H9 (cell line): ENCODE measurements around the gene BRAT1. TPM values are rescaled to one million over a fixed set of nuclear protein-coding genes. Genes with fewer than 3 reads are reported as not detected.

Experiments
- DNase-seq: peaks from one replicate; pipeline ENCODE4 v3.0.0-alpha.2; 2017
- H2AFZ ChIP-seq: one replicate; pipeline ENCODE4 v1.6.1; 2013; ENCODE audit warnings: mild to moderate bottlenecking, low read length, control low read depth, moderate library complexity
- H2AK5ac ChIP-seq: 2 replicates; pipeline ENCODE4 v1.6.1; 2013; ENCODE audit warnings: low read length, control low read depth, mixed read lengths; ENCODE audit not compliant: insufficient read length
- H2BK120ac ChIP-seq: one replicate; pipeline ENCODE4 v1.6.1; 2013; ENCODE audit warnings: low read depth, mild to moderate bottlenecking, low read length, control low read depth, inconsistent platforms; ENCODE audit not compliant: poor library complexity, severe bottlenecking
- H2BK12ac ChIP-seq: 2 replicates; pipeline ENCODE4 v1.6.1; 2013; ENCODE audit warnings: low read length, control low read depth, mixed read lengths, low read depth; ENCODE audit not compliant: insufficient read length
- H2BK15ac ChIP-seq: 2 replicates; pipeline ENCODE4 v1.6.1; 2013; ENCODE audit warnings: low read depth, low read length, control low read depth
- H2BK20ac ChIP-seq: one replicate; pipeline ENCODE4 v1.6.1; 2013; ENCODE audit warnings: low read depth, mild to moderate bottlenecking, low read length, control low read depth, inconsistent platforms; ENCODE audit not compliant: poor library complexity, severe bottlenecking
- H2BK5ac ChIP-seq: 2 replicates; pipeline ENCODE4 v1.6.1; 2013; ENCODE audit warnings: low read length, control low read depth, mixed read lengths; ENCODE audit not compliant: insufficient read length
- H3K14ac ChIP-seq: 2 replicates; pipeline ENCODE4 v1.6.1; 2013; ENCODE audit warnings: low read length, control low read depth; ENCODE audit not compliant: insufficient read depth
- H3K18ac ChIP-seq: 2 replicates; pipeline ENCODE4 v1.6.1; 2013; ENCODE audit warnings: low read depth, mild to moderate bottlenecking, mixed read lengths, low read length, control low read depth; ENCODE audit not compliant: insufficient read length
- H3K23ac ChIP-seq: 2 replicates; pipeline ENCODE4 v1.6.1; 2013; ENCODE audit warnings: low read length, control low read depth, mixed read lengths, low read depth; ENCODE audit not compliant: insufficient read length
- H3K23me2 ChIP-seq: 2 replicates; pipeline ENCODE4 v1.6.1; 2013; ENCODE audit warnings: low read depth, mild to moderate bottlenecking, mixed read lengths, low read length, control low read depth; ENCODE audit not compliant: insufficient read length, poor library complexity, severe bottlenecking
- H3K27ac ChIP-seq: 2 replicates; pipeline ENCODE4 v1.5.1; 2013; ENCODE audit warnings: low read length, control low read depth, mixed read lengths, low read depth; ENCODE audit not compliant: insufficient read length
- H3K27me3 ChIP-seq: 2 replicates; pipeline ENCODE4 v1.6.1; 2013; ENCODE audit warnings: low read length, control low read depth, inconsistent platforms; ENCODE audit not compliant: insufficient read depth
- H3K4ac ChIP-seq: 2 replicates; pipeline ENCODE4 v1.6.1; 2013; ENCODE audit warnings: low read depth, mild to moderate bottlenecking, control low read depth, inconsistent platforms, low read length, moderate library complexity
- H3K4me1 ChIP-seq: 2 replicates; pipeline ENCODE4 v1.6.1; 2013; ENCODE audit warnings: low read length, control low read depth, inconsistent platforms; ENCODE audit not compliant: insufficient read depth
- H3K4me2 ChIP-seq: 2 replicates; pipeline ENCODE4 v1.6.1; 2013; ENCODE audit warnings: low read length, control low read depth, mixed read lengths; ENCODE audit not compliant: insufficient read length, insufficient read depth
- H3K56ac ChIP-seq: 2 replicates; pipeline ENCODE4 v1.6.1; 2013; ENCODE audit warnings: low read depth, mild to moderate bottlenecking, mixed read lengths, low read length, control low read depth; ENCODE audit not compliant: insufficient read length
- H3K79me1 ChIP-seq: 2 replicates; pipeline ENCODE4 v1.6.1; 2013; ENCODE audit warnings: low read depth, mild to moderate bottlenecking, moderate library complexity, low read length, control low read depth, inconsistent platforms; ENCODE audit not compliant: insufficient read depth, poor library complexity, severe bottlenecking
- H3K79me2 ChIP-seq: 2 replicates; pipeline ENCODE4 v1.6.1; 2013; ENCODE audit warnings: low read length, control low read depth, inconsistent platforms; ENCODE audit not compliant: insufficient read depth
- H3K9ac ChIP-seq: 2 replicates; pipeline ENCODE4 v1.6.1; 2013; ENCODE audit warnings: low read length, control low read depth, mixed read lengths; ENCODE audit not compliant: insufficient read length; ENCODE audit errors: extremely low read depth
- H3K9me3 ChIP-seq: one replicate; pipeline ENCODE4 v1.6.1; 2013; ENCODE audit warnings: low read depth, low read length, inconsistent platforms; ENCODE audit not compliant: control insufficient read depth
- H3T11ph ChIP-seq: one replicate; pipeline ENCODE4 v1.6.1; 2013; ENCODE audit warnings: mild to moderate bottlenecking, low read length, control low read depth, inconsistent platforms
- H4K20me1 ChIP-seq: one replicate; pipeline ENCODE4 v1.6.1; 2013; ENCODE audit not compliant: control insufficient read depth, insufficient read length, insufficient read depth
- H4K5ac ChIP-seq: 2 replicates; pipeline ENCODE4 v1.6.1; 2013; ENCODE audit warnings: low read depth, mild to moderate bottlenecking, mixed read lengths, low read length, control low read depth; ENCODE audit not compliant: insufficient read length
- H4K8ac ChIP-seq: replicated peaks from 2 replicates; pipeline ENCODE4 v1.6.1; 2013; ENCODE audit warnings: low read length, control low read depth, mixed read lengths, low read depth; ENCODE audit not compliant: insufficient read length
- H4K91ac ChIP-seq: 2 replicates; pipeline ENCODE4 v1.6.1; 2013; ENCODE audit warnings: low read depth, mild to moderate bottlenecking, moderate library complexity, mixed read lengths, low read length, control low read depth; ENCODE audit not compliant: insufficient read length
- H3K27ac Mint-ChIP-seq, 3 experiments: 2 replicates in 2 of 3; 3 replicates in 1 of 3; pipeline ENCODE4 v1.8.0; 2020 to 2021; ENCODE audit warnings: mixed read lengths in 3 of 3, mild to moderate bottlenecking in 1 of 3, moderate library complexity in 1 of 3
- H3K27me3 Mint-ChIP-seq: 2 replicates; pipeline ENCODE4 v1.8.0; 2021; ENCODE audit warnings: low read depth, mild to moderate bottlenecking, moderate library complexity, mixed read lengths
- H3K36me3 Mint-ChIP-seq, 3 experiments: 2 replicates in 2 of 3; 3 replicates in 1 of 3; pipeline ENCODE4 v1.8.0; 2020 to 2021; ENCODE audit warnings: low read depth in 3 of 3, mixed read lengths in 3 of 3; ENCODE audit not compliant: insufficient read depth in 1 of 3
- H3K4me1 Mint-ChIP-seq, 2 experiments: 2 replicates each; pipeline ENCODE4 v1.8.0; 2020; ENCODE audit warnings: mixed read lengths in 2 of 2
- H3K4me3 Mint-ChIP-seq, 2 experiments: 2 replicates in 1 of 2; 3 replicates in 1 of 2; pipeline ENCODE4 v1.8.0; 2020 to 2021; ENCODE audit warnings: mild to moderate bottlenecking in 2 of 2, mixed read lengths in 2 of 2, moderate library complexity in 1 of 2
- H3K9me3 Mint-ChIP-seq, 2 experiments: 2 replicates in 1 of 2; 3 replicates in 1 of 2; pipeline ENCODE4 v1.8.0; 2020; ENCODE audit warnings: mild to moderate bottlenecking in 2 of 2, mixed read lengths in 2 of 2, moderate library complexity in 1 of 2
- CTCF ChIP-seq: fragments of 200-600 bp; sonication (generic); conservative IDR thresholded peaks from 3 replicates; pipeline ENCODE4 v1.8.0; 2021; ENCODE audit warnings: antibody characterized with exemption, mild to moderate bottlenecking
- WGBS: extraction: QIAGEN DNeasy Blood & Tissue Kit; methylation state at CpG from one replicate; pipeline ENCODE4 v1.1.7; 2013; ENCODE audit warnings: missing lambda C conversion rate, low lambda C conversion rate, mixed read lengths; ENCODE audit not compliant: insufficient read length; ENCODE audit errors: extremely low coverage; 5-methylcytosine and 5-hydroxymethylcytosine counted together
- total RNA-seq: library from RNA; stranded (reverse); gene quantifications from 2 replicates; pipeline ENCODE4 v1.2.1, GENCODE V29; 2021

Gene BRAT1
- total RNA-seq, 1 experiment from 2014 or later = 41.2 TPM

GRCh38 chr7:2503056-2503941, 52.0 kb downstream of the BRAT1 start:
- Mint-ChIP-seq H3K4me1 (peaks cover 25 to 40% of the 10 kb centered on the region in 2 experiments), H3K4me3 (no peak overlapping the region), H3K27me3 (no peaks in the 10 kb centered on the region; the same call in 1 of the 2 replicates), H3K27ac (peak overlapping the region in 1 of 3 experiments; percentile 74; a peak in 1 of 7 replicates), H3K36me3 (no peaks in the 10 kb centered on the region), H3K9me3 (no peaks in the 10 kb centered on the region; a peak in 1 of 5 replicates)
- no CpG with 5 or more reads among the region's 25 CpGs for WGBS
- Histone ChIP-seq H2BK5ac (no peak overlapping the region), H3K14ac (no peak overlapping the region), H2BK120ac (no peak overlapping the region), H2BK12ac (no peak overlapping the region), H3K23me2 (no peaks in the 10 kb centered on the region), H4K91ac (no peak overlapping the region), H3K4me1 (no peaks in the 10 kb centered on the region; the same call in 1 of the 2 replicates), H3K56ac (no peak overlapping the region), H3K79me1 (no peaks in the 10 kb centered on the region), H2AK5ac (no peak overlapping the region), H3K4ac (no peak overlapping the region), H2BK20ac (no peak overlapping the region), H3K27me3 (no peaks in the 10 kb centered on the region), H4K5ac (no peak overlapping the region), H3K9ac (no peak overlapping the region), H3K9me3 (no peaks in the 10 kb centered on the region), H3K79me2 (no peaks in the 10 kb centered on the region), H3K4me2 (no peak overlapping the region), H3T11ph (no peak overlapping the region), H3K27ac (no peak overlapping the region), H4K20me1 (no peaks in the 10 kb centered on the region), H2AFZ (no peak overlapping the region), H3K18ac (no peak overlapping the region), H3K23ac (no peak overlapping the region), H4K8ac (no peak overlapping the region), H2BK15ac (no peak overlapping the region)
- TF ChIP-seq CTCF = no peak
- no peak for DNase-seq
